GM21423 (cell line): ENCODE results near the gene NLE1.
A peak's percentile ranks its signal among the peaks of the same experiment; 100 is the strongest.

Experiments
- ATAC-seq: cut with Tn5 transposase; IDR thresholded peaks from one replicate; pipeline ENCODE4 v1.9.1; 2021; ENCODE audit warnings: mild to moderate bottlenecking, moderate library complexity; ENCODE audit not compliant: unreplicated experiment

NLE1 gene

DNA sequence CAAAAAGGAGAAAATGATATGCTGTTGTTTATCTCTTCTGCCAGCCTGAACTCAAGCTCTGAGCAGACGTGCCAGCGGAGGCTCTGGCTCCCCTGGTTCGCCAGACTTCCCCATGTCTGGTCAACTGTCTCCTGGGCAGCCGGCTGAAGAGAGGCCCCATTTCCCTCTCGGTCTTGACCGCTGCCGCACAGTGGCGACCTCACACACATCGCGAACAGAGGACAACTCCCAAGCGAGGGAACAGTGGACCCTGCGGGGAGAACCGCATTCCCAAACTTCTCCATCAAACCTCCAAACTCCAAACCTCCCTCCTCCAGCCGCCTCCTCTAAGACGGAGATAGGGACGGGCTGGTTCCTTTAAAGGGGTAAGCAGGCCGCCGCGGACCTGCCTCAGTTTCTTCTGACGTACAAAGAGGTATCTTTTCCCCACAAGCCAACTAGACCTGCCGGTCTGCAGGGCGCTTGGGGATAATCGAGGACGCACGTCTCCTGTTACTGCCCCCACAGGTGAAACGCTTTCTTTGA, 53.7 kb downstream of the NLE1 start:
- no peak for ATAC-seq

DNA sequence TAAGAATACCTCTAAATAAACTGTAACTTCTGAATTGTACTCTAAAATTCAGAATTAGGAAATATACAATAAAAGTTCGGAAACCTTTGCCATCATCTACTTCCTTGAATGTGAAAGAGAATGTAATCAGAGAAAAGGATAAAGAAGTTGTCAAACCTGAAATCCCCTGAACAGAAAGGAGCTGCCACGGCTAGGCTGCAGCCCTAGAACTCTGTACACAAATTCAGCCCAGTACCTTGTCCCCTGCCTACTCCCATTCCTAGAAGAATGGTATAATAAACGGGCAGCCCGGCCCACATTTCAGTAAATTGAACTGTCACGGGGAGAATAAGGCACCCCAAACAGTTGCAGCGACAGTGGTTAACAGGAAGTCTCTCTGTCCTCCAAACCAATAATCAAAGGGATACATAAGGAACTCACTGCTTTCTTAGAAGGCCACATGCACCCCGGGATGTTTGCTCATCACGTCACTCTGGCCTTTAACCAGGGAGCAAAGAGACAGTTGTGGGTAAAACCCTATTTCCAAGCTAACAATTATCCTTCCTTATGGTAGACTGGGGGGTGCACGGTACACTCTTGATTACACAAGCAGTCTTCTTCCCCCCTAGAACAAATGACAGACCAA, 54.3 kb downstream of the NLE1 start:
- ATAC-seq = no peak

DNA sequence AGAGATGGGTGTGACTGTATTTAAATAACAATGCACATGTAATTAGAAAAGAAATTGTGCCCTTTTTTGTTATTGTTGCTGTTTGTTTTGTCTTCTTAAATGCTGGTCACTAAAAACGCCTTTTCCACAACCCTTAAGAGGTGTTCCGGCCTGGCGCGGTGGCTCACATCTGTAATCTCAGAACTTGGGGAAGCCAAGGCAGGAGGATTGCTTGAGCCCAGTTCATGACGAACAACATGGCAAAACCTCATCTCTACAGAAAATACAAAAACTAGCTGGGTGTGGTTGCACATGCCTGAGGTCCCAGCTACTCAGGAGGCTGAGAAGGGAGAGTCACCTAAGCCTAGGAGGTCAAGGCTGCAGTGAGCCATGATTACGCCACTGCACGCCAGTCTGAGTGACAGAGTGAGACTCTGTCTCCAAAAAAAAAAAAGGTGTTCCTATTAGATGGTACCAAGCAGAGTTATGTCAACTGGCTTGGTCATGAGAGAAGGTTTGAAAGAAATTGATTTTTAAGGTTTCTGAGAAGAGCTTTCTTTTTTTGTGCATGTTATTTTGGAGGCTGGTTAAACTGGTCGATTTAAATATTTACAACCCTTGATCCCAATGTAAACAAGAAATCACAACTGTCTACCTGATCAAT, 55.1 kb downstream of the NLE1 start:
- ATAC-seq = no peak

DNA sequence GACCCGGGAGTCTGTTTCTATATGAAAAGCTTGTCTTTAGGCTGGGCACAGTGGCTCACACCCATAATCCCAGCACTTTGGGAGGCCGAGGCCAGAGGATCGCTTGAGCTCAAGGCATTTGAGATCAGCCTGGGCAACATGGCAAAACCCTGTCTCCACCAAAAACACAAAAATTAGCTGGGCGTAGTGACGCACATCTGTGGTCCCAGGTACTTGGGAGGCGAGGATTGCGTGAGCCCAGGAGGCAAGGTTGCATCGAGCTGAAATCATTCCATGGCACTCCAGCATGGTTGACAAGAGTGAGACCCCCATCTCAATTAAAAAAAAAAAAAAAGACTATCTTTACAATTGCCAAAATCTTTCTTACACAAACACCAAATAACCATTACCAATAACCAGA, 55.9 kb downstream of the NLE1 start:
- ATAC-seq = no peak

DNA sequence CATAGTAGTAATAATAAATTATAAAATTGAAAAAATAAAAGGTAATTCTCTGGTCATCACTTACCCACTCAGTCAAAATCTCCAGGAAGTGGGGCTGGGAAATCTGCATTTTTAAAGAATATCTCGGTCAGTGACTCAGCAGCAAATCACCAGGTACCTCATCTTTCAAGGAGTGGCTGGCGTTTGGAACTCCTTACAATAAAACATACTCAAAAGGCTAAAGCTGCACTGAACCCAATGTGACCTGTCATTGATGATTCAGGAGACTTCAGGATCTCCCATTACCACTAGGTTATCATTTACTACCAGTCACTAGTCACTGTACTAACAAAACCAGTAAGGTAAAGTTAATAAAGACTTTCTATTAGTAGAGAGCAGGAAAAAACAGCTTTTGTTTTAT, 57.1 kb downstream of the NLE1 start:
- ATAC-seq = no peak

DNA sequence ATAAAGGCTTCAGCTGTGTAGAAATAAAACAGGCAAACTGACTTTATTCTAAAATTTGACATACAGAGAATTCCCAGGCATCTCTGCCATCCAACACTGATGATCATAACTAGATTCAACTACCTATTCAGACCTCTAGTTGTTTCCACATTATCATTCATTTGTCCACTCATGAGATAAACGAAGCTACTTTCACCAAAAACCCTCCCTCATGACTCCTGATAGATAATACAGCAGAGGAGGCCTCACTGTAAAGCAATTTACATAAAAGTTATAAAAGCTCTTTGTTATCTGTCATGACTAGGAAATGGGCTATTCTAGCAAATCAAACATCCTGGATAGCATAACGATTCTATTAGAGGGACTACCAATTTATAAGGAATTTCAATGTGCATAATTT, 59.0 kb downstream of the NLE1 start:
- ATAC-seq = no peak

DNA sequence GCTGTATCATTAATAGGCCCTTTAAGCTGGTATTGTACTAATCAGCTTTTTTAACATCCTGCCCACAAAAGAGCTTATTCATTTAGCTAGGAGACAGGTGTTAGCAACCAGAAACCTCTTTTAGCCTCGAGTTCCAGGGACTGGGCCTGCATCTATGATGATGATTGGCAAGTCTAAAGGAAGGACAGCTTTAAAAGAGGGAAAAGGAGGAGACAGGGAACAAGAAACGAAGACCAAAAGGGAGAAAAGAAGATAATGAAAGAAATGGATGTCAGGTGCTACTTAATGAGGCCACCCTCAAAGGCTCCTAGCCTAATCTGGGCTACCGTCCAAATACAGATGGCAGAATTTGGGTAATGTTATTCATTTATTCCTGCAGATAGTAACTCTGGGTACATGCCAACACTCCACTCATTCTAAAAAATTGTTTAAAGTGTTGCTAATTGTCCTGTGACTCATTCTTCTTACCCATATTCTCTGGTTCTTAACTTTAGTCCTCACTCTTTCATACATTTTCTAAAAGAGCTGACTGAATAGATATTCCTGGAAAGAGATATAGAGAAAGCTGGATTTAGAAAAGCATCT, 59.9 kb downstream of the NLE1 start:
- ATAC-seq = peak; percentile 49

DNA sequence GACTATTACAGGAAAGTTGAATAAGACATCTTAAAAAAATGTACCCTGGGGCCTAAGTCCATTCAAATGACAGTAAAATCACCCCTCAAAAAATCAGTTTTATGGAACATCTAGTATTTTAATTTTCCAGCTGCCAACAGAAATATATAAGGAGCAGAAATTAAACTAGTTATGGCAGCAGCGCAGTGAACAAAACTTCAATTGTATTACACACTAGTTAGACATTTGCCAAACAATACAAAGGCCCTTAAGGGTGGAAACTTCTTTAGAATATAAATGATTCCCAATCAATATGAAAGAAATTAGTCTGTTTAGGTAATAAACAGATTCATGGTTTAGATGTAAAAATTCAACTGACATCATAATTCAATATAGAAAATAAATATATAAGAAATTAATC, 60.5 kb downstream of the NLE1 start:
- ATAC-seq = no peak

DNA sequence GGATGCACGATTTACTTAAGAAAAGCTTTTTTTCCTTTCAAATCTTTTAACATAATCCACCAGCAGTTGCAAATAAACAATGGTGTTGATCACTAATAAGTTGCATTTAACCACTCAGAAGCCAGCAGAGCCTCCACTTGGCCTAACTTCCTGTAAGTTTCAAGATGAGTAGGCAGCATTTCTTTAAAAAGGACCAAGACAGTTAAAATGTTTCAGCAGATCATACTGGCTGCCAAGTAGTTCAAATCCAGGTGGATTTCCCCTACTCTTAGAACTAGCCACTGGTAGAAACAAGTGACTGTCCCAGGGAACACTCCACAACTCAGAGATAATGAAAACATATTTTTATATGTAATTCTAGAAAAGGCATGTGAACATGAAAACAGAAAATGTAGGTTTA, 61.6 kb downstream of the NLE1 start:
- peak; percentile 62 for ATAC-seq

DNA sequence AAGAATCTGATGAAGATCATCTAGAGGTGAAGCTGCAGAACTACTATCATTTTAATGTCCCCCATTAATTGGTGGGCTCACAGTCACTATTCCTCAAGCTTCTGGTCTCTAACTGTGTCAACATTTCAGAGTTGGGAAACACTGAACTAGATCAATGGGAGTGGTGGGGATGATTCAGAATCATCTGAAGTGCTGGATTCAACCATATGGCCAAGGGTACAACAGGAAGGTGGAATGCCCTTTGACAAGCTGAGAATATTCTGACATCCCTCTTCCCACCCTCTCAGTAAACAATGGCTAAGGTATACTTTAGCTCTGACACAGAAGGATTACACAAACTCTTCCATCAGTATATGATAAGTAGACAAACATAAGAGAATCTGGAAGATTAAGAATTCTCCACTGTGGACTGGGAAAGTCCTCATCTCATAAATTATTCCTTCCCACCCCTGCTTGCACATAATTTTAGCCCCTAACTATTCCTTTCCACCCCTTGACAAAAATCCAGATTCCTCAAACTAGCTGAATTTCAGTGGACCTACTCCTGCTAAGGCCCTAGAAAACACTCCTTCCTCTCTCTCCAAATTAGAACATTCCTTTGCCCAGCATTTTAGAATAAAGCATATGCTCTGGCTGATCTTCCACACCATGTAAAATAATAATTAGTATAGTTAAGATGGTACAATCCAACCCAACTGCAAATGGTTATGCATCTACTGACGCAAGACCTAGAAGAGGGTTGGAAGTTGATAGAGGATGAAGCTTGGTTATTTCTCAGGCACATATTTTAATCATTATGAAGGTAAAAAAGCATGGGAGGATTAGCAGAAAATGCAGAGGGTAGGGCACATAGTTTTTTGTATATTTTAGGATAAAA, 62.3 kb downstream of the NLE1 start:
- no peak for ATAC-seq
